ENCODE data around the gene CCDC182.

Gene CCDC182

DNA sequence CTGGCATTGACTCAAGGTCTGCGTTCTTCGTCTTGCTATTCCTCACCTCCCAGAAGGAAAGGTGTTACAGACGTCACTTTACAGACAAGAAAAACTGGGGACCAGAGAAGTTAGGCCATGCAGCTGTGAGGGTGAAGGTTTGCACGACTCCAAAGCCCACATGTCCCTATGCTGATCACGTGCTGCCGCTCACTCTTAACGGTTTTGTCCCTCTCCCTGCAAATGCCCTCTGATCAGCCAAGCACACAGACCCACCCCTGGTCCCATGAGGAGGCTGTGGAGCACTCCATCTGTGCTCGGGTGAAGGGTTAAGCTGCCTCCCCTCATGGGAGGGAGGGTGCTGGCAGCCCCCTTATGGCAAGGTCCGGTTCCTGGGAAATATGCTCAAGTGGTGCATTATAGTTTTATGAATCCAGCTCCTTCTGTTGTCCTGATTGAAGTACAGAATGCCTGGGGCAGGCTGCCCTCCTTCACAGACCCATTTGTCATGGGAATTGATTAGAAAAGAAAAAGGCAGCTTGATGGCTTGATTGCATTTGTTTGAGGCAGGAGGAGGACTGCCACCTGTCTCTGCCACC is 18.8 kb downstream of the CCDC182 start:
- DNase-seq, result peak; percentile 67

DNA sequence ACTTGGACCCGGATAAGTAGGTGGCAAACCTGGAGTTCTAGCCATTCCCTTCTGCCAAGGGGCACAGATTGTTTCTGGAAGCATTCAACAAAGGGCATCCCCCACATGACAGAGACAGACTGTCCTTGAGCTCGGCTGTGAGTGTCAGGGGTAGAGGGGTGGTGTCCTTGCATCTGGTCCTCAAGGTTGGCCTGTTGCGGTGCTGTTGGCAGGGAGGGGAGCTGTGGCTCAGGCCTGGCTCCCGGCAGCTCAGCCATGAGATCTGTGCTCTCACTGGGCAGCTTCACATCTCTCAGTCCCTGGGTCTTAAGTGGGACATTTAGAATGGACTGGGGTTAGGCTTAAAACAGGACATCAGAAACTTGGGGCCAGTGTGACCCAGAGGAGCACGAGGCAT is 20.4 kb downstream of the CCDC182 start:
- DNase-seq, result no peak

DNA sequence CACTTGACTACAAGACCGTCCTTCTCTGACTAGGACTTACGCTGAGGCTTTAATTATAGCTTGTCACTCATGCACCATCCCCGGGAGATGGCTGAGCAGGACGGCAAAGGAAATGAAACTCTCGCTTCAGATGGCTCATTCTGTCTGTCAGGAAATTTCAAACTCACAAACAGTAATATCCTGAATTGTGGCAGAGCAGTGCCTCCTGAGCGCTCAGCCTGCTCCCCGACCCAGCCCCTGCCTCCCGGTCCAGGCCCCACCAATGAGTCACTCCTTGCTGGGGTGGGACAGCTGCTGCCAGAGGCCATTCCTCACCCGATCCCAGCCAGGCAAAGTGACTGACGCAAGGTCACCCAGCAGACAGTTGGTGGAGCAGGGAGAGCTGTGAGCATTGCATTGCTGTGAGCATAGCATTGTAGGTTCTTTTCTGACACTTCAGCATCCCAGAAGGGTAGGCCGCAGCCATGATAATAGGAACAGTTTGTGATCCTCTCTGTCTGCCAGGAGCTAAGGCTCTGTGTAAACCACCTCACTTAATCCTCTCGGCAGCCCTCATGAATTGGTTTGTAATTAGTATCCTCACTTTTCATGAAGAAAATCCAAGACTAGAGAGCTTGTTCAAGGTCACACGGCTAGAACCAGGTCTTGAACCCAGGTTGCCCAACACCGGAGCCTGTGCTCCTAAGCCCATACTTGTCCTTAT is 20.9 kb downstream of the CCDC182 start:
- peak; percentile 77 for DNase-seq

DNA sequence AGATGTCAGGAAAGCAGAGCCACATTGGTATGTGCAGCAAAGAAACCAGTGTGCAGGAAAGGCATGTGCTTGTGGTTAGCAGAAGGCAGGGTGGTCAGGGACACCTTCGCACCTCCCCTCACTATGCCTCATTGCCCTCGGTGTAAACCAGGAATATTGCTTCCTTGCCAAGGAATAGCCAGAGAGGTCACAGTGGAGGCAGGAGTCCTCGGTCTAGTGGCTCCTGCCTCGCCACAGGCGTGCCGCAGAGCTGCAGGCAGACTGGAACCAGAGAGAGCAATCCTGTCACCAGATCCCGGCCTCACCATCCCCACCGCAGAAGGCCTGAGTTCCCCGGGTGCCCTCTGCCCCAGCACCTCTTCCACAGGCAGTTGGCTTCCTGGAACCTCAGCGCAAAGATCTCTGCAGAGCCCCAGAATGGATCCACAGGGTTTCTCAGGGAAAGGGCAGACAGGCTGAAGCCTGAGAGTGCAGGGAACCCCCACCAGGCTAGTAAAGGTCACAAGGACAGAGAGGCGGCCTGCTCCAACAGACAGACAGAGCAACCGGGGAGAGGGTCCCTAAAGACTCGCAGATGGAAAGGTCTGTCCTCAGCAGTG is 21.6 kb downstream of the CCDC182 start:
- no peak for DNase-seq

DNA sequence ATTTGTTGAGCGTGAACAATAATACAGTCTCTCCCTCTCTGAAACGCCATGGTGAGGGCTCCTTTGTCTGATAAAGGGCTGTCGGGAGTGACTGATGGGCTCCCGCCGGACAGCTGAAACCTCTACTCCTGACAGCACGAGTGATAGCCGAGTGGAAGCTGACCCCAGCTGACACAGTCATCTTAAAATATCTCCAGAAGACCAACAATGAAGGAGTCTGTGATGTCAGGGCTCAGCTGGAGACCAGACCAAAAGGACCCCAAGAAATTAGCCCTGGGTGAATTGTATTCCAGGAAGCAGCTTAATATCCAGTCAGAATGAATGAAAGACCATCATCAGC is 22.4 kb downstream of the CCDC182 start:
- no peak for DNase-seq

DNA sequence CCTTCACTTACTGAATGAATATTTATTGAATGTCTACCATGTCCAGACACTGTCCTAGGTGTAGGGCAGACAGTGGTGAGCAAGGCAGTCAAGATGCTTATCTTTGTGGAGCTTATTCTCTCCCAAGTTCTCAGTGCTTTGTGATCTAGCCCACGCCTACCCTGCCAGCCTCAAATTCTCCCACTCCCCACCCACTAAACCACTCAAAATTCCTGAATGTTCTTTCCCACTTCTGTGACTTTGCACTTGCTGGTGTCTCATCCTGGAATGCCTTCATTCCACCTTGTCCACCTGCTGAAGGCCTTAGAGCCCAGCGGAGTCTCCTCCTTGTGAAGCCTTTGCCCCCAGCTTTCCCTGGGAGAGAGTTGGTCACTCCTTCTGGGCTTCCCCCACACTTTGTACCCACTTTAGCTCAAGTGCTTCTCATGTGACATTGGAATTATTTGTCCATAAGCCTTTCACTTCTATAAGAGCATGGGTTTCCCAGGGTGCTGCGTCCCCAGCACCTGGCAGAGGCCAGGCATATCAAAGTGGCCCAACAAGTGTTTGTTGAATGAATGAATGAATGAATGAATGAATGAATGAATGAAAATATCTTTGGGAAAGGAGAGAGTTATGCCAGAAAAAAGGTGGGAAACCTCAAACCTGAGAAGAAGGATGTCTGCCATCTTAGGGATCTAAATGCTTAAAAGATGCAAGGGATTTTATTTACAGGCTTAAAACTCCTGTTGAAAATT is 23.0 kb downstream of the CCDC182 start:
- no peak for DNase-seq

DNA sequence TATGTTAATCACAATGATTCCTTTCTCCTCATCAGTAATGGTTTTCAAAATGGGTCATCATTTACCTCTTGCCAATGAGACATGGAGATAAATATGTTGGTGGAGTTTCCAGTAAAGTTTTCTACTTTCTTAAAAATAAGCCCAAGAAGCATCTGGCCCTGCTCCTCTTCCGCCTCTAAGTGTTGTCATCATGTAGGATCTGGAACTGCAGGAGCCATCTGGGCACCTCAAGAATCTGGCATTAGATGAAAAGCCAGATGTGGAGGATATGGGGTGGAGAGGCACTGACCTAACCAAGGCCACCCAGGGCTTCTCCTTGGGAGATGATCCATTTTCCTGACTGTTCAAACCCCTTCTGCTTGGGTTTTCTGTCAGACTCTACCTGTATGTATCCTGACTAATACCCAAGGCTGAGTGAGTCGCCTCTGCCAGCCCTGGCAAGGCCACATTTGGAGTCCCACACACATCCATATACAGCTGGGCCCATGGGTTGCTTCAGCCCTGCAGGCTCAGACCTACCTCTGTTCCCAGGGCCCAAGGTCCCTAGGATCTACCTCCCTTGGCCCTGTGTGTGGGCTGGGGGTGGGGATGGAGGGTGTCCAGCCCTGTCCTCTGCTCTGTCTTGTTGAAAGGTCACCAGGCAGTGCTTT is 24.6 kb downstream of the CCDC182 start:
- DNase-seq, result peak; percentile 23

DNA sequence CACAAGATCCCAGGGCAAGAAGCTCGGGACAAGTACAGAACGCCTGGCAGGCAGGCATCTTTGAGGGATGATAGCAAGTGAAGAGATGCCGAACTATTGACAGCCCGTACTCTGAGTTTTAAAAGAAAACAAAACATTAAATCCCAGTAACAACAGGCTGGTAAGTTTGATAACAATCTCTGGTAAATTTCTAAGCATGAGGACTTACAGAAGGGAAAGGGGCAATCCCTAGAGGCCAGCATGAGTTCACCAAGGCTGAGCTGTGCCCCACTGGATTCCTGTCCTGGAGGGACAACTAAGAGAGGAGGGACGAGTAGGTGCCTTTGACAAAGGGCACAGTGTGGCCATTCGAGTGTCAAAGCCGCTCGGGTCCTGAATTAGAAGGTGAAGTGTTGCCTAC is 26.2 kb downstream of the CCDC182 start:
- DNase-seq, result no peak

DNA sequence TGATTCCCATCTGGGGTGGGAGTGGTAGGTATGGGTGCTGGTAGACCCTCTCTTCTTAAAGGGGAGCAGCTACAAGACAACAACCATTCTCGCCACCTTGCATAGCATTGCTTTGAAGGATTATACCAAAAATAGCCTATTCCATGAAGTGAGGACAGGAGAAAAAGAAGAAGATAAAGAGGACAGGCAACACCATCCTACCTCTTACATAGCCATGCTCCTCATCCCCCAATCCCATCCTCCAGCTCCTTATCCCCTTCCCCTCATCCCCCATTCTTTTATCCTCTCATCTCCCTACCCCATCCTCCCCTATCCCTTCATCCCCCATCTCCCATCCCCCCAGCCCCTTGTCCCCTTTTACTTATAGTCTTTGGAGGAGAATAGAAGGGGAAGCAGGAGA is 29.1 kb downstream of the CCDC182 start:
- DNase-seq, result no peak

DNA sequence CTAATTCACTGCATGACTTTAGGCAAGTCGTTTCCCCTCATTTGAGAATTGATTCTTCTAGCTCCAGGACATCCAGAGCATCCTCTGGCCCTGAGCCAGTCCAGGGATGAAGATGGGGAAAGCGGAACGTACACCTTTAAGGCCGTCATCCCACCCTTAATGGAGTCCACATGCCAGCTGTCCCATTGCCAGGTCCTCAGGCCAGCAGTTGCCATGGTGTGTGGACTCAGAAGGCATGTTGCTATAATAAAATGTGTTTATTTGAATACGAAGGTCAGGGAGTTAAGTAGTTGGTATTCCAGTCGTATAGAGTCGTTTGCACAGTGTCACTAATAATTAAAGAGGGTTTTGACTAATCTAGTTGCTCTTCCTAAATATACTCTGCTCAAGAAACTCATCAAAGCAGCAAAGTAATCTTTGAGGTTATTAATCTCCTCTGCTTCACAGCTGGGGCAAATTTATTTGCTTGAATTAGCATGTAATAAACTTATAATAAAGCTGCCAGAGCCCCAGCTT is 30.4 kb downstream of the CCDC182 start:
- no peak for DNase-seq

DNA sequence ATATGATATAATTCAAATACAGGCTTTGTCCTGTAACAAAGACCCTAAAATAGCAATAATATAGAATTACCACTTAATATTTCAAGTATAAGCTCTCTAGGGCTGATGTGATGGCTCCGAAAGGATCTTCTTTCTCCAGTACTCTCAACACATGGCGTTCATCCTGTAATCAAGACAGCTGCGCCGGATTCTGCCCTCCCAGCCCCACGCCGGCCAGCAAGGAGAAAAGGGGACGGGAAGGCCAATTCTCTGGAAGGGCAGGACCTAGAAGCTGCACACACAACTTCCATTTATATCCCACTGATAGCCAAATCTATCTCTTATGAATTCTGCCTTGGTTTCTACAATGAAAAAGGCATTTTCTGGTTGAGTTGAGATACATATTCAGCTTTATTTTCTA is 32.0 kb downstream of the CCDC182 start:
- DNase-seq, result no peak

DNA sequence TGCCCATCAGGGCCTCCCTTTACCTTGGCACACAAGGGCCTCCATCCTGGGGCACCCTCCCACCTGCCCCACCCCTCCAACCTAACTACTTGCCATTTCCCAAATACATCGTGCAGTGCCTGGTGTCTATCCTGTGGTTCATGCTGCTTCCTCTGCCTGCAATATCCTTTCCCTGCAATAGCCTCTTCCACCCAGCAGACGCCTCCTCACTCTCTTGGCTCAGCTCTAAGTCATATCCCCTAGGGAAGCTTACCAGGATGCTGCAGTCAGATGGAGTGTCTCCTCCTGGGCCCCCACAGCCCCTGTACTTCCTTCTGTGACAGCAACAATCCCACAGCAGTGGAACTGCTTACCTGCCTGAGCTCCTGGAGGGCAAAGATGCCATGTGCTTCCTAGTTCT is 36.7 kb downstream of the CCDC182 start:
- peak; percentile 96 for DNase-seq

DNA sequence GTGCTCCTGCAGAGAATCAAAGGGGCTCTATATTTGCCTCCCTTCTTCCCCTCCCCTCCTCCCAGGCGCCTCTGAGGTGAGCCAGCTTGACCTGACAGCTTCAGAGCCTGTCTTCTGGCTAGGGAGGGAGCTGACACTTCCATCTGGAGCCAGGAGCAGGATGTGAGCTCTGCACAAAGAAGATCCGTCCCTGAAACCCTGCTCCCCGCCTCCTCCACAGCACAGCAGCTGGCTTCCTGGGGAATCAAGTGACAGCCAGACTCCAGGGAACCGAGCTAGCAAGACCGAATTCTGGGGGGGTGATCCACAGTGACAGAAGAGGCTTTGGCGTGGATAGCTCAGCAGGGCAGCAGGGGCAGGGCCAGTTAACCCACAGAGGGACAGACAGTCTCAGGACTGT is 37.2 kb downstream of the CCDC182 start:
- peak; percentile 98 for DNase-seq

DNA sequence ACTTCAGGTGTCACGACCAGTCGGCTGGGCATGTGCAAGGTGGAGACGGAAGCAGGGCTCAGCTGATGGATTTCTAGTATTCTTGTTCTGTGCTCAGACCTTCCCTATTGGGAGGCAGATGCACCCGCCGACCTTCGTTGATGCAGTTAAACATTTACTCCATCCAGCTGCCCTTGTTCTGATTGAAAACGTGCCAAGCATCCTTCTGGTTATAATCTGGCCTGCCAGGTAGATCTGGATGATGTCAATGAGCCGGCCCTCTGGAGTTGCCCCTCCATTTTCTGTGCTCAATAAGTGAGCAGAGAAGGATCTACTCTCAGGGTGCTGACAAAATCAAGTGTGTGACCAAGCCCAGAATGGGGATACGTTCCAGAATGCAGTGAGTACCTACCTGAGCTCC is 38.3 kb downstream of the CCDC182 start:
- no peak for DNase-seq

DNA sequence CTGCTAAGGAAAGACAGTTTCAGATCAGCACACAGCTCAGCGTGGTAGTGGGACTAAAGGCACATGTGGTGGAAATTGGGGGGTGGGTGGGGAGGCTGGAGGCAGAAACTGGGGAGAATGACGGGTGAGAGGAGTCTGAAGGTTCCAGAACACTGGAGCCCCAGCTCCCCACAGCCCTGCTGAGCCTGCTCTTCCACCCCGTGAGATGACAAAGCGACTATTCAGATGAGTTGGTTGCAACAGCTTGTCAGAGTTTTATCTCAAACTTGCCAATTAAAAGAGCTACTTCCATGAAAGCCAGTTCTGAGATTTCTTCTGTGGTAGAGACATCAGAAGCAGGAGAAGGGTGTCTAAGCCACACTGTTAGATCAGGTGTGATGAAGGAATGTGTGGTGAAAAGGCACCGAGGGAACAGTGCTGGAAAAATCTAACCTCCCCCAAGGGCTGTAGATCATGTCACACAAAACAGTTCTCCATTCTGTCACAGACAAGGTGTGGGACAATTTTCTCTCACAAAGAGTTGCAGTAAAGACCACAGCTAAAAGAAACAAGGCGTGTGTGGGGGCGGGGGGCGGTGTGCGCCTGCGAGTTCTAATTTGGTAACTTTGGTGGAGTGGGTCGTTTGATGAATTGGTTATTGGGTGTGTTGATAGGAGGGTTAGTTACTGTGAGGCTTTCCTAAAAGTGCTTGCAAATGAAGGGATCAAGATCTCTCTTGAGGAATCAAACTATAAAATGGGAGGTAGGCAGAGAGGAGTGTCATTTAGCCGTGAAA is 39.0 kb downstream of the CCDC182 start:
- DNase-seq, result no peak

DNA sequence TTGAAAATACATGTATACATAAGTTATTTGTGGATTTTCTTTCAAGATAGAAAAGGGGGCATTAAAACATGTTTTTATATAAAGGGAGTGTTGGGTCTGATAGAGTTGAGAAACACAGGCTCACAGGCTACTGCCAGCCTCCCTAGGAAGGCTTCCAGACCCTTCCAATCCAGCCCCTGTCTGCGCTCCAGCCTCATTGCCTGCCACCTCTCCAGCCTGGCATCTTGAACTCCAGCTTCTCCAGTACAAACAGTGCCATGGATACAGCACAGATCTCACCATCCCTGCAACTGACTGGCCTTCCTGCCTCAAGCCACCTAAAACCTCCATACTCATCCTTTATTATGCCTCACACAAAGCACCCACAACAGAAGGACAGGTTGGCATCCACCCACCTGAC is 40.7 kb downstream of the CCDC182 start:
- DNase-seq, result no peak

DNA sequence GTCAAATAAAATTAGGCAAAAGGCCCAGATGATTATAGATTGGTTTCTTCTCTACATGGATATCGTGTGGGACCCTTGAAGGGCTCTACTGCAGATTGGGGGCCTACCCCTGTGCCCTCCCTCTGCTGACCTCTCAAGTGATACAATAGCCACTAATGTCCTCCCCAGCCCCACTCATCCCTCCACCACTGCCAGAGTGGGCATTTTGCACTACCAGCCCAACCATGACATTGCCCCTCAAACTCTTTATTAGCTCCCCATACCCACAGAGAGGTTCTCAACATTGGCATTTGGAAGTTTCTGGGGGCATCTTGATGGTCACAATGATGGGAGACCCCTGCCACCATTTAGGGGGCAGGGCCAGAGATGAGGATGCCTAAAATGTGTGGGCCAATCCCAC is 41.8 kb downstream of the CCDC182 start:
- DNase-seq, result no peak

DNA sequence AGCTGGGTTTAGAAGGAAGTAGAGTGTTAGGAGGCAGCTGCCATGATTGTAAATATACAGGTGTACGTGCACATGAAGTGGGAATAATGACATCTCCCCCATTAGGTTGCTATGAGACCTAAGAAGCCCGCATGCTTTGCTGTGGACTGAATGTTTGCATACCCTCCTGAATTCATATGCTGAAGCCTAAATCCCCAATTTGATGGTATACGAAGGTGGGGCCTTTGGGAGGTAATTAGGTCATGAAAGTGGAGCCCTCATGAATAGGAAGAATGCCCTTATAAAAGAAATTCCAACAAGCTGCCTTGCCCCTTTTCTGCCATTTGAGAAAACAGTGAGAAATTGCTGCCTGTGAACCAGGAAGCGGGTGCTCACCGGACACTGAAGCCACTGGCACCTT is 44.0 kb downstream of the CCDC182 start:
- no peak for DNase-seq

DNA sequence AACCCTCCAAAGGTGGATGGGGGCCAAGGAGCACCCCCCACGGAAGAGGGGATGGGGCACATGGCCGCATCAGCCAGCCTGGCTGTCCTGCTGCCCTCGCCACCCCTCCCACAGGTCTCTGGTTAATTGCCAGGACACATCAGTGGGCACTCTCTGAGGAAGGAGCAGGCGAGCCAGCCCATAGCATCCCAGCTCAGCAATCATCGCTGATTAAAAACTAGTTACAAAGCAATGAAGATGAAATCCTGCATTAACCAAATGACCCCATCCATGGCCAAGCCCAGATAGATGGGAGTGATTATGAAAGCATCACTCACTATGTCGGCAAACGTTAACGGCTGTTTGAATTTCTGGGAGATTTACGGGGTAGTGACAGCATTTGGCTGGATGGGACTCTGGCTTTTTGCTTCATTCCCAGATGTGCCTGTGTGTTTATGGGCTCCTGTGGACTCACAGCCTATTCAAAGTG is 45.3 kb downstream of the CCDC182 start:
- no peak for DNase-seq

DNA sequence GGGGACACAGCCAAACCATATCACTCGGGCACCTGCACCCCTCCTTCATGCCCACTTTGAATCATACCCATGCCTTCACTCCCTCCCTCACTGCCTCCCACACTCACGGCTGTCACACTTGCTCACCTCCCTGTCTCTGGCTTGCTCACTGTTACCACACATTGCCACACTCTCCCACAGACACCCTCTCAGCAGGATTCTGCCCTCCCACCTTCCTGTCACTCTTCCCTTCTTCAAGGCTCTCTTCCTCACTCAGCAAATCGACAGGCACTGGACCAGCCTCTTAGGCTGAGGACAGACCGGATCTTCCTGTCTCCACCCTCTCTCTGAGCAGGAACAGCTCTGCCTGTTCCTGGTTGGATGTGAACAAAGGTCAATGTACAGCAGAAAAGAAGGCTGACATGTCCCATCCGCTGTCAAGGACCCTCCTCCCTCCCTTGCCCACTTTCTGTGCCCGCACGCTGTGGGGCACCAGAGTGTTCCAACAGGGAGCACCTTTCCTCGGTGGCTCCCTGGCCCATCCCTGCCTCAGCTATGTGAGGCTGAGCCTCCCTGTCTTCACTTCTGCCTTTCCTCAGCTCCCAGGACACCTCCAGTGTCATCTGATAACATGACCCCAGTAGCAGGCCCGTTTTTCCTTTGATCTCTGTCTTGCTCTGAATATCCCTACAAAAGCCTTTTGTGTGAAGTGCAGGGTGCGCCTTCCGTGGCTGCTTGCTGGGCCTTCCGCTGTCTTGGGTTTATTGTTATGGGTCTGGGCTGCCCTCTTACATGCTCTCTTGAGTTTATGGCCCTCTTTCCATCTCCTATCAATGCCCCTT is 47.0 kb downstream of the CCDC182 start:
- DNase-seq, result no peak

DNA sequence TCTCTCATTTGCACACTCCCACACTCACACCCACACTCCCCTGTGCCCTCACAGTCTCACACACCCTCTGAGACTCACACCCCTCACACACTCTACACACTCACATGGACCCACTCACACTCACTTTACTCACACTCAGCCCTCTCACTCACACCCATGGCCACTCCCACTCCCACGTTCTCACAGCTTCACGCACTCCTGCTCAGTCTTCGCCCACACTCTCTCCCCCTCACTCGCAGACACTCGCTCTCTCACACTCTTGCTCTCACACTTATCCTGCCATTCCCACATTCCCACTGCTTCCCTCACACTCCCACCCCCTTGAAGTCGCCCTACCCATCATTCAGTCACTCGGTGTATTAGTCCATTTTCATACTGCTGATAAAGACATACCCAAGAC is 47.9 kb downstream of the CCDC182 start:
- DNase-seq, result no peak

DNA sequence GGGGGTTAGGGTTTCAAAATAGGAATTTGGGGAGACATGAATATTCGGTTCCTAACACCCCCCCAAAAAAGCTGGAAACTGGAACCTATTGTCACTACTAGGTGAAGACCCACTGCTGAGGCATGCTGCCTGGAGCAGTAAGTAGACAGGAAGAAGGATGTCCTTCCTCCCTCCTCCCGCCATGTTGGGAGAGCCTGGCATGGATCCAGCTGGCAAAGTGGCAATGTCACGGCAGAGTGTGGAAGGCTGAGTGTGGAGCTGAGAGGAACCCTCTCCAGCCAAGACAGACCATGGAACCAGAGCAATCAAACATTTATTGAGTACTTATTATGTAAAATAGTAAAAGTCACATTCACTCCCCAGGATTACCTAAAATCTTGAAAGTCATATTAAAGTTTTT is 49.0 kb downstream of the CCDC182 start:
- no peak for DNase-seq

Measured in NCI-H82 (cell line).